NCI-H2029 (cell line): ENCODE results near the gene USF1.
"Not testable (repeated sequence)": the region's sequence is repeated elsewhere in the genome, so short reads cannot be mapped to it uniquely, and the experiment has no call there.

Experiments
- DNase-seq: peaks from one replicate; lab custom pipeline; 2025; lab: John Stamatoyannopoulos, UW

Gene USF1

GRCh38 chr1:161019751-161020495 is 25.9 kb downstream of the USF1 start:
- DNase-seq = no peak

- not testable (repeated sequence) for DNase-seq
Measured at GRCh38 chr1:161019111-161019660, 26.6 kb downstream of the USF1 start.

GRCh38 chr1:161018631-161018930 is 27.2 kb downstream of the USF1 start:
- no peak for DNase-seq

- DNase-seq = no peak
Measured at GRCh38 chr1:161017756-161018630, 27.8 kb downstream of the USF1 start.

- DNase-seq = not testable (repeated sequence)
Measured at GRCh38 chr1:161017181-161017580, 28.6 kb downstream of the USF1 start.

- DNase-seq = not testable (repeated sequence)
Measured at GRCh38 chr1:161016683-161017082, 29.1 kb downstream of the USF1 start.

GRCh38 chr1:161013488-161014230 is 32.1 kb downstream of the USF1 start:
- DNase-seq = peak; percentile 46

GRCh38 chr1:161013131-161013487 is 32.7 kb downstream of the USF1 start:
- no peak for DNase-seq

GRCh38 chr1:161012420-161012819 is 33.4 kb downstream of the USF1 start:
- DNase-seq = no peak

GRCh38 chr1:161009602-161010211 is 36.1 kb downstream of the USF1 start:
- no peak for DNase-seq

GRCh38 chr1:161008869-161009510 is 36.8 kb downstream of the USF1 start:
- no peak for DNase-seq

- DNase-seq = no peak
Measured at GRCh38 chr1:161007369-161007768, 38.4 kb downstream of the USF1 start.

GRCh38 chr1:161006563-161006962 is 39.2 kb downstream of the USF1 start:
- DNase-seq = no peak

GRCh38 chr1:161001525-161001924 is 44.3 kb downstream of the USF1 start:
- DNase-seq = peak; percentile 67

- DNase-seq = no peak
Measured at GRCh38 chr1:161000736-161001480, 44.9 kb downstream of the USF1 start.

- DNase-seq = no peak
Measured at GRCh38 chr1:160999376-160999775, 46.4 kb downstream of the USF1 start.

- no peak for DNase-seq
Measured at GRCh38 chr1:160997323-160998038, 48.3 kb downstream of the USF1 start.

- DNase-seq = no peak
Measured at GRCh38 chr1:160996178-160996577, 49.6 kb downstream of the USF1 start.

GRCh38 chr1:160993544-160994193 is 52.1 kb downstream of the USF1 start:
- DNase-seq = no peak

- peak; percentile 42 for DNase-seq
Measured at GRCh38 chr1:160992036-160992435, 53.7 kb downstream of the USF1 start.
